ENCODE measurements around the gene RPP25. TPM values are rescaled to one million over a fixed set of nuclear protein-coding genes. Genes with fewer than 3 reads are reported as not detected.
A peak's percentile ranks its signal among the peaks of the same experiment; 100 is the strongest.

The RPP25 gene
- total and polyA plus RNA-seq, 4 donors, result 2.2 to 3.3 (median 2.3) TPM

- H3K36me3 ChIP-seq (ENCODE audit: control insufficient read depth in 4 of 4, insufficient read depth in 3 of 4, low read depth in 1 of 4, low read length in 3 of 4), result no peaks in the 10 kb centered on the region
- H3K27ac ChIP-seq (ENCODE audit: low read depth in 1 of 2, low read length in 2 of 2), result no peak overlapping the region
- H3K4me1 ChIP-seq (ENCODE audit: control insufficient read depth in 4 of 4, insufficient read depth in 4 of 4, low read length in 3 of 4), result peaks cover 17 to 28% (median 23%) of the 10 kb centered on the region in 4 donors
- H3K27me3 ChIP-seq (ENCODE audit: control insufficient read depth in 4 of 4, insufficient read depth in 4 of 4, low read length in 3 of 4), result peaks cover 0 to 10% (median 4%) of the 10 kb centered on the region in 4 donors
- H3K9ac ChIP-seq (ENCODE audit: low read depth in 1 of 2, low read length in 2 of 2), result no peak overlapping the region
- no peak for DNase-seq (ENCODE audit: low spot score)
- TF ChIP-seq YY1 (IDR thresholded peaks at IDR 0.05) (no peak), GABPA (IDR thresholded peaks at IDR 0.05 in 1 of 2, conservative IDR thresholded peaks at IDR 0.05 in 1 of 2) (no peak), HNF4A (conservative IDR thresholded peaks at IDR 0.05) (peak in 1 of 2 donors; percentile 29), ZBTB33 (IDR thresholded peaks at IDR 0.05) (no peak), EGR1 (IDR thresholded peaks at IDR 0.05; ENCODE audit: low read depth in 2 of 2) (no peak), FOXA1 (IDR thresholded peaks at IDR 0.05) (no peak), REST (IDR thresholded peaks at IDR 0.05) (no peak), TAF1 (conservative IDR thresholded peaks at IDR 0.05) (no peak), JUND (IDR thresholded peaks at IDR 0.05) (no peak), ATF3 (IDR thresholded peaks at IDR 0.05) (no peak), CTCF (IDR thresholded peaks at IDR 0.05; ENCODE audit: low read depth, low read length, missing input control) (peak; percentile 34), MAX (IDR thresholded peaks at IDR 0.05) (no peak), RXRA (IDR thresholded peaks at IDR 0.05) (no peak), FOXA2 (IDR thresholded peaks at IDR 0.05) (no peak), HNF4G (IDR thresholded peaks at IDR 0.05) (no peak), NR2F2 (IDR thresholded peaks at IDR 0.05) (no peak), RAD21 (IDR thresholded peaks at IDR 0.05) (peak in 1 of 2 donors; percentile 12), SP1 (IDR thresholded peaks at IDR 0.05) (no peak)
- WGBS, result 4% methylated on average over 28 of the region's 28 CpGs
- H3K4me3 ChIP-seq (ENCODE audit: low read depth in 1 of 3, low read length in 3 of 3), result peak overlapping the region in 2 of 3 donors; percentile 37 to 52
- no peaks in the 10 kb centered on the region for H3K9me3 ChIP-seq (ENCODE audit: control insufficient read depth in 4 of 4, low read length in 3 of 4)
Observed at GRCh38 chr15:74958320-74958907, 1.8 kb upstream of the RPP25 start.

All from liver (tissue), 9 donors.